IPS-18c (cell line): ENCODE results near the gene ANAPC7.
"Not testable (repeated sequence)": the region's sequence is repeated elsewhere in the genome, so short reads cannot be mapped to it uniquely, and the experiment has no call there.

Experiments
- H3K4me3 ChIP-seq: 2 replicates; pipeline ENCODE4 v1.7.0; 2013; ENCODE audit warnings: low read depth, mild to moderate bottlenecking, low read length, moderate library complexity; ENCODE audit not compliant: insufficient read depth
- H3K9me3 ChIP-seq: one replicate; pipeline ENCODE4 v1.6.1; 2013; ENCODE audit warnings: mild to moderate bottlenecking, low read length, moderate library complexity; ENCODE audit not compliant: control insufficient read depth, insufficient read depth

Gene ANAPC7

GRCh38 chr12:110403146-110403975 is at the start of gene ANAPC7:
Gene ANAPC7, minus strand, starts transcription at chr12:110403708. Its CDS starts 81 bp downstream, at chr12:110403627.
- no peaks in the 10 kb centered on the region for H3K9me3 ChIP-seq
- H3K4me3 ChIP-seq, result peak within 1 kb of the TSS; percentile 88

- H3K4me3 ChIP-seq, result no peak overlapping the region
- no peaks in the 10 kb centered on the region for H3K9me3 ChIP-seq
Observed at GRCh38 chr12:110451263-110451662, 47.8 kb upstream of the ANAPC7 start.

- Histone ChIP-seq H3K4me3 (peak within 1 kb of the TSS; percentile 95), H3K9me3 (no peaks in the 10 kb centered on the region)
Observed at GRCh38 chr12:110449799-110450497, 46.4 kb upstream of the ANAPC7 start, which contains the start of gene ARPC3. Gene ARPC3, minus strand, starts transcription at chr12:110450337. Its CDS starts 77 bp downstream, at chr12:110450260.

- no peak overlapping the region for H3K4me3 ChIP-seq
Observed at GRCh38 chr12:110444455-110444854, 40.9 kb upstream of the ANAPC7 start.

GRCh38 chr12:110436231-110436630 is 32.7 kb upstream of the ANAPC7 start:
- Histone ChIP-seq H3K9me3 (no peaks in the 10 kb centered on the region), H3K4me3 (no peak overlapping the region)

More at GRCh38 chr12:110444455-110444854, 40.9 kb upstream of the ANAPC7 start:
- H3K9me3 ChIP-seq, result no peaks in the 10 kb centered on the region

GRCh38 chr12:110431957-110432587 is 28.6 kb upstream of the ANAPC7 start:
- no peaks in the 10 kb centered on the region for H3K9me3 ChIP-seq
- H3K4me3 ChIP-seq, result no peak overlapping the region

- H3K4me3 ChIP-seq, H3K9me3 ChIP-seq: not testable (repeated sequence)
Observed at GRCh38 chr12:110429676-110430075, 26.2 kb upstream of the ANAPC7 start.

- H3K4me3 ChIP-seq, result no peak overlapping the region
Observed at GRCh38 chr12:110426406-110426805, 22.9 kb upstream of the ANAPC7 start.

GRCh38 chr12:110424237-110424636 is 20.7 kb upstream of the ANAPC7 start:
- Histone ChIP-seq H3K9me3 (no peaks in the 10 kb centered on the region), H3K4me3 (no peak overlapping the region)

More at GRCh38 chr12:110426406-110426805, 22.9 kb upstream of the ANAPC7 start:
- H3K9me3 ChIP-seq, result no peaks in the 10 kb centered on the region

GRCh38 chr12:110421701-110422100 is 18.2 kb upstream of the ANAPC7 start:
- H3K9me3 ChIP-seq, result no peaks in the 10 kb centered on the region
- no peak overlapping the region for H3K4me3 ChIP-seq

GRCh38 chr12:110421159-110421661 is 17.7 kb upstream of the ANAPC7 start:
- H3K4me3 ChIP-seq, result no peak overlapping the region
- H3K9me3 ChIP-seq, result no peaks in the 10 kb centered on the region

GRCh38 chr12:110420644-110421043 is 17.1 kb upstream of the ANAPC7 start:
- not testable (repeated sequence) for H3K9me3 ChIP-seq, H3K4me3 ChIP-seq

- H3K9me3 ChIP-seq, H3K4me3 ChIP-seq: not testable (repeated sequence)
Observed at GRCh38 chr12:110417113-110417512, 13.6 kb upstream of the ANAPC7 start.

GRCh38 chr12:110410086-110410485 is 6.6 kb upstream of the ANAPC7 start:
- not testable (repeated sequence) for H3K9me3 ChIP-seq, H3K4me3 ChIP-seq

- not testable (repeated sequence) for H3K4me3 ChIP-seq, H3K9me3 ChIP-seq
Observed at GRCh38 chr12:110405126-110405662, 1.7 kb upstream of the ANAPC7 start.

- Histone ChIP-seq H3K9me3 (no peaks in the 10 kb centered on the region), H3K4me3 (peak overlapping the region; percentile 88)
Observed at GRCh38 chr12:110403976-110404682, 621 bp upstream of the ANAPC7 start.

- Histone ChIP-seq H3K4me3 (no peak overlapping the region), H3K9me3 (no peaks in the 10 kb centered on the region)
Observed at GRCh38 chr12:110382683-110383082, 20.8 kb downstream of the ANAPC7 start.
